Anterior cingulate cortex (tissue), 58 donors: ENCODE measurements around the gene SLC36A1.
"Not testable (repeated sequence)": the region's sequence is repeated elsewhere in the genome, so short reads cannot be mapped to it uniquely, and the experiment has no call there.

Experiments used
- DNase-seq, 58 donors: peaks; one replicate each; lab custom pipeline; 2025; lab: John Stamatoyannopoulos, UW

The SLC36A1 gene

GRCh38 chr5:151480384-151481293, 33.2 kb downstream of the SLC36A1 start:
- peak in 19 of 58 donors; percentile 8 to 73 (median 25) for DNase-seq

DNA sequence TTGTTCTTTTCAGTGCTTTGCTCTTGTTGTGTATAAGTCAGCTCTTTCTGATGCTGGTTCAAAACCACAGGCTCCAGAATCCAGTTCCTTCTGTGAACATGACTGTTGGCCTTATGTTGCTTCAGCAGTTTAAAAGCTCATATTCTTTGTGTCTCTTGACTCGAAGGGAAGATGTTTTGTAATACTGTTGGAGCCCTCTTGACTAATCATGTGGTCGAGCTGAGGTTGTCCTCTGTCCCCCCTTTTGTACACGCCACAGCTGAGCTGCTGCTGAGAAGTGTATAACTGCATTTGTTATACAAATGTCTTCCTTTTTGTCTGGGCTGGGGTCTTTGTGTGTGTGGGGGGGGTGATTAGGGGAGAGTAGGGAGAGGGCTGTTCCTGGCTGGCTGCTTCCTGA, 35.8 kb downstream of the SLC36A1 start:
- DNase-seq, result peak in 1 of 58 donors; percentile 53

- DNase-seq, result peak in 2 of 58 donors; percentile 6 to 23
These were observed 36.2 kb downstream of the SLC36A1 start for GRCh38 chr5:151483647-151484046.

DNA sequence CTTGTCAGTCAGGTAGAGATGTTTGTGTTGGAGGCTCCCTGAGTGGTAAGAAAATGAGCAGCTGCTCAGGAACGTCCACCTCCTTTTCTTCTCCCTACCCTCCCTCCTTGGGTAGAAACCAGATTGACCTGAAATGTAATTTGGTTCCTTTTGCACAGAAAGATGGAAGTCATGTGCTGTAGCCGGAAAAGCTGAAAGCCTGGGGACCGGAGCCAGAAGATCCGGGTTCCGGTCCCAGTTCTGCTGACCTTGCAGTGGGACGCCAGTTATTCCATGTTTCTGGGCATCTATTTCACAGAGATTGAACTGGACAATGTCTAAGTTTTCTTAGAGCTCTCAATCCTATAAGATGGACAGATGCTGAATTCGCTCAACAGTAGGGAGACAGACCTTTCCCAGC, 40.1 kb downstream of the SLC36A1 start:
- DNase-seq, result no peak

DNA sequence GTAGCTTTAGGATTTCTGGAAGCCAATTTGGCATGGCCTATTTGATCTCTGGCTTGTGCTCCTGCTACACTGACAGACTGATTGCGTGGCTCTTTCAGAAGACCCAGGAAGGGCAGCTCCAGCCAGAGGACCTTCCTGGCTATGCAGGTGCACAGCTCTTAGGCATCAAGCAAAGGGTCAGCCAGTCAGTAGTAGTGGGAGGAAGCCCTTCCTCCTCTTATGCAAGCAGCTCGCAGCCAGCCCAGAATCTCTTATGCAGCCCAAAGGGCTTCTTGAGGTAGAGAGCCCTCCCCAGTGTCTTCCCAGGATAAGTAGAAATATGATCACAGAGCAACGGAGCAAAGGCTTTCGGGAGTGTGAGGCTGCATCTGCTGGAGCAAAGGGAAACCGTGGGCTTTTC, 43.2 kb downstream of the SLC36A1 start:
- DNase-seq, result no peak

DNA sequence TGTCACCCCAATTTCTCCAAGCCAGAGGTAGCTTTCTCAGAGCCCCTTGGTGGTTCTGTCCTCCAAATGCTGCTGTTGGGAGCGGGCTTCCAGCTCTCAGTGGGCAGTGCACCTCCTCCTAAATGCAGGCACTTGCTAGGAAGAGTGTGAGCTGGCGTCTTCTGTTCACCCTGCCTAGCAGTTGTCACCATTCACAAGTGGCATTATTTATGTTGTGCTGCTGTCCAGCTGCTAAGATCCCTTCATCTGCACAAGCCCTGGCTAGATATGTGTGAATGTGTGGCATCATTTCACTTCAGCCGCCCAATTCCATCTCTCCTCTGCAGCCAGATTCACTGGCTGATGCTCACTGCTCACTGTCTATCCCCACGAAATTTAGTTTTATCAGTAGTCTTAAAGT, 43.7 kb downstream of the SLC36A1 start:
- no peak for DNase-seq

DNA sequence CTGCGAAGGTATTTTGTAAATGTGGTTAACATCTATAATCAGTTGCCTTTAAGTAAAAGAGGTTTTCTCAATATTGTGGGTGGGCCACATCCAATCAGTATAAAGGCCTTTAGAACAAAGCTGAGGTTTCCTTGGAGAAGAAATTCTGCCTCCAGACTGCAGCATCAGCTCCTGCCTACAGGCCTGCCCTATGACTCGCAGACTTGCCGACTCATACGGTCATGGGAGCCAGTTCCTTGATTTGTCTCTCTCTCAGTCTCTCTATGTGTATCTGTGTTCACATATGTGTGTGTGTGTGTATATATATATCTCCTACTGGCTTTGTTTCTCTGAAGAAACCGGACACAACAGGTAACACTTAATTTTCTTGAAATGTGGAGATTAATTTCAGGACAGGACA, 45.3 kb downstream of the SLC36A1 start:
- DNase-seq, result no peak

DNA sequence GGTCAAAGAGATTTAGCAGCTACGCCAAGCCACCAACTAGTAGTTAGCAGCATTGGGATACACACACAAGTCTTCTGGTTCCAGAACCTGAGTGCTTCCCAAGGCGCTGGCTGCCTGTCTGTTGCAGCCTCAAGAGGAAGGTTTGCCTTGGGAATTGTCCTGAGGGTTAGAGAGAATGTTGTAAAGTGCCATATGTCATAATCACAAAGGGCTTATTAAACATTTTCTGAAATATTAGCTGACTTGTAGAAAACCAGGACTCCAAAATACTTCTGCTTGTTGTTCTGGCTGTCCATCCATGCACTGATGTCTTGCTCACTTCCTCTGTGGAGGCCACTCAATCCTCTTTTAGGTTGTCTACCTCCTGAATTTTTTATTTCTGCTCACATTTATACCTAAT, 46.3 kb downstream of the SLC36A1 start:
- DNase-seq, result no peak

DNA sequence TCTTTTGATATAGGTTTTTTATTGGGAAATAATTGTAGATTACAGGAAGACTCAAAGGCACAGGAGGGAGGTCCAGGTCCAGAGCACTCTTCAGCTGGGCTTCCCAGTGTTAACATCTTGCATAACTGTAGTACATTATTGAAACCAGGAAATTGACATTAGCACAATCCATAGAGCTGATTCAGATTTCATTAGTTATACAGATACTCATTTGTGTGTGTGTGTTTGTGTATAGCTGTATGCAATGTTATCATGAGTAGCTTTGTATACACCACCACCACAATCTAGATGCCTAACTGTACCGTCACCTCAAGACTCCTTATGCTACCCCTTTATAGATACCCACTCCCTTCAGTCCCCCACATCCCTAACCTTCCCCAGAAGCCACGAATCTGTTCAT, 47.9 kb downstream of the SLC36A1 start:
- DNase-seq, result no peak

DNA sequence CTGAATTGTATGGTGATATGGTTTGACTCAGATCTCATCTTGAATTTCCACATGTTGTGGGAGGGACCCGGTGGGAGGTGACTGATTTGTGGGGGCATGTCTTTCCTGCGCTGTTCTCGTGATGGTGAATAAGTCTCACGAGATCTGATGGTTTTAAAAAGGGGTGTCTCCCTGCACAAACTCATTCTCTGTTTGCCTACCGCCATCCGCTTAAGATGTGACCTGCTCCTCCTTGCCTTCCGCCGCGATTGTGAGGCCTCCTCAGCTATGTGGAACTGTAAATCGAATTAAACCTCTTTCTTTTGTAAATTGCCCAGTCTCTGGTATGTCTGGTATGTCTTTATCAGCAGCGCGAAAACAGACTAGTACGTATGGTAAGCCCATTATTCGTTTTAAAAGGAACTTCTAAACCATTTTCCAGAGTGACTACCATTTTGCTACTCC, 48.7 kb downstream of the SLC36A1 start:
- no peak for DNase-seq

GRCh38 chr5:151497391-151498002, 50.1 kb downstream of the SLC36A1 start:
- DNase-seq, result peak in 1 of 58 donors; percentile 6

DNA sequence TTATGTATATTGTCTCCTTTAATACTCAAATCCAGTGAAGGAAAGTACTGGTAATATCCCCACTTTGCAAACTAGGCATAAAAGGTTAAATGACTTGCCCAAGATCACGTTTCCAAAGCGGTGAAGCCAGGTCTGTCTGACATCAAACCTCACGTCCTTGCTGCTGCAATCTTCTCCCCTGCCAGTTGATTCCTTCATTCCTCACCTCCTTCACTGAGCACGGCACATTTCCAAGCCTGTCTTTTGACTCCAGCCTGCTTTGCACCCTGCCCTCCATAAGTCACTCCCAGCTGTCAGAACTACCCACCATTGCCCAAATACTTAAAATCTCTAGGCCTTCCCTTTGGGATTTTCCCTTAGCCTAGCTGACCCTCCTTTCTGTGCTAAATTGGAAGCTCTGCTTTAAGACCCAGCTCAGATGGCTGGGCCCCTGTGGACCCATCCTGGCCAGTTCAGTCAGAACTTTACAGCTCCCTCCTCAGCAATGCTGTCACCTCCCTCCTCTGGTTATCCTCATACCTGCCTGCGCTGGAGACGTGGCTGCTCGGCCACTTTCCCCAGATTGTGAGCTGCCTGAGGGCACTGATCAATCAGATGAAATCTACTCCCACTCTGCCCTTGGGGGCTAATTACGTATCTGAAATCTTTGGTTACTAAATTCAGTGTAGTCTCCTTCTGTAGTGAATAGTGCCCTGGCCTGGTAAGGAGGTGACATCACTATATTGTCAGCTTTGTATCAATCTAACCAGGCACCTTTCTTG, 51.2 kb downstream of the SLC36A1 start:
- no peak for DNase-seq

- no peak for DNase-seq
These were observed 52.2 kb downstream of the SLC36A1 start for GRCh38 chr5:151499501-151500035.

GRCh38 chr5:151504006-151504405, 56.6 kb downstream of the SLC36A1 start:
- DNase-seq, result no peak

DNA sequence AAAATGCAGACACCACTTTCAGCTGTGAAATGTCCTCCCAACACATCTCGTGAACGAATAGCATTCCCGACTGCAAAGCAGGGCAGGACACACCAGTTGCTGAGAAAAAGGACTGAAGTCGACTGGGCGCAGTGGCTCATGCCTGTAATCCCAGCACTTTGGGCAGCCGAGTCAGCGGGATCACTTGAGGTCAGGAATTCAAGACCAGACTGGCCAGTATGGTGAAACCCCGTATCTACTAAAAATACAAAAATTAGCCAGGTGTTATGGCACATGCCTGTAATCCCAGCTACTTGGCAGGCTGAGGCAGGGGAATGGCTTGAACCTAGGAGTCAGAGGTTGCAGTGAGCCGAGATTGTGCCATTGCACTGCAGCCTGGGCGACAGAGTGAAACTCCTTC, 60.9 kb downstream of the SLC36A1 start:
- not testable (repeated sequence) for DNase-seq

DNA sequence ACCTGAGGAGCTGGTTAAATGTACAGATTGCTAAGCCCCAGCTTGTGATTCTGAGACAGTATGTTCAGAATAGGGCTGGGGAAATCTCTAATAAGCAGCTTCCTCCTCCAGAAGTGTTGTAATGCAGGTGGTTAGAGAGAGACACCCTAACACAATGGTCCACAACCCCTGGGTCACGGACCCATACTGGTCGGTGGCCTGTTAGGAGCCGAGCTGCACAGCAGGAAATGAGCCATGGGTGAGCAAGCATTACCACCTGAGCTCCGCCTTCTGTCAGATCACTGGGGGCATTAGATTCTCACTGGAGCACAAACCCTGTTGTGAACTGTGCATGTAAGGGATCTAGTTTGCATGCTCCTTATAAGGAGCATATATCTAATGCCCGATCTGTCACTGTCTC, 61.8 kb downstream of the SLC36A1 start:
- DNase-seq, result no peak

DNA sequence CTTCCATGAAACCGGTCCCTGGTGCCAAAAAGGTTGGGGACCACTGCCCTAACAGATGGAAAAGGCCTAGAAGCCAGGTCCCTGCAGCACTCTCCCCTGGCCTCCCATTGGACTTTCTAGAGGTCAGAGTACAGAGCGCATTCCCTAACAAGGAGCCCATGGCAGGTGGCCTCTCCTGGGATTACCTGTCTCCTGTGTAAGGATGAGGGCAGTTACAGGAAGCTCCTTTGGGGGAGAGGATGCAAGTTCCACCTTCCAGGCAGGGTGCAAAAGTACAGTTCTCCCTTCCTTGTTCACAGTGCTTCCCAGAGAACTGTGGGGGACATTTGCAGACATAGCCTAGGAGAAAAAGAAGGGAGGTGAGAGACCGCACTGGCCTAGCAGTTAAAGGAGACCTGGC, 62.4 kb downstream of the SLC36A1 start:
- no peak for DNase-seq

DNA sequence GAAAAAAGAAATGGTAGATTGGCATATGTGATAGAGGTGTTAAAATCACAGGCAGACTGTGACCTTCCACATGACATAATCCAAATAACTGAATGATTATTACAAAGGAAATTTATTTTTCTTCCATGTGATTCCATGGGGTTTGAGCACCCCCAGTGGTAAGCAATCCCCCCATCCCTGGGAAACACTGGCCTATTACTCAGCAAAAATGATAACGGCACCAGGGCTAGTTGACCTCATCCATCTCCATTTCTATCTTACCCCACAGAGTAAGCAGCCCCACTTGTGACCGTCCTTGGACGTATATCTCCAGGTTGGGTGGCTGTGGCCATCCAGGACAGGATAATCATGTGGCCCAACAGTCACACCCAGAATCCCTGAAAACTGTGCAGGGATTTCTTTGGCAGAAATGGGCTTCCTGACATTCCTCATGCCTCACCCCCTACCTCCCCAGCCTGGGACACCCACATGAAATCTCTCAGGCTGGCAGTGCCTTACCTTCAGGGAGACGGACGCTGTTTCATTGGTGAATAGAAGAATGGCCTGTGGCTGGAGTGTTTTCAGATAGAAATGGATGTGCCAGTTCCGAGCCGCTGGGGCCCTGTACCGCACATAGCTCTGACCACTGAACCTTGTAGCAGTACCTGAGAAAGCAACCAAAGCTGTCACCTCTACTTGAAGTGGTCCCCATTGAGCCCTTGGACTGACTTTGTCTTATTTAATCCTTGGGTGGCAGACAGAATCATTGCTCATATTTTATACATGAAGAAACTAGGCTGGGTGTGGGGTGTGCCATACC, 69.9 kb downstream of the SLC36A1 start:
- DNase-seq, result no peak

DNA sequence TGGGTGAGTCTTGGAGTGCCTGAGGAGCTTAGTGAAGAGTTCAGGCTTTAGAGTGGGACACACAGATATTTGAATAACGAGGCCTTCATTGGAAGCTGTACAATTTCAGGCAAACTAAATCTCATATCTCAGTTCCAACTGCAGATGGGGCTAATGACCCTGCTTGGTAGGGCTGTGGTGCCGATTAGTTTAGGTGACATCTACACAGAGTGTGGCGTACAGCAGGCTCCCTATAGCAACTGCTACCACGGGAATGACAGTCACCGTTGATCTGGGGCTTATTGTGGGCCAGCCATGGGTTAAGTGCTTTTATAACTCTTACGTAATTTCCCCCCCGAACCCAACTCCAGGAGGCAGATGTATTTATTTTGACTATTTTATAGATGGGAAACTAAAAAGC, 72.9 kb downstream of the SLC36A1 start:
- DNase-seq, result no peak

- no peak for DNase-seq
These were observed 74.8 kb downstream of the SLC36A1 start for GRCh38 chr5:151522226-151522625.
